Epithelial cell of esophagus (primary cell): ENCODE results near the gene STARD10.

Source experiments
- DNase-seq: peaks from one replicate; pipeline ENCODE4 v3.0.0; 2010; ENCODE audit warnings: low read depth
- H3K4me3 ChIP-seq: 2 replicates; pipeline ENCODE4 v1.5.1; 2011; ENCODE audit warnings: mild to moderate bottlenecking, low read length, control low read depth
- TF ChIP-seq, protein P1 (sequence below): IDR thresholded peaks from 2 replicates; pipeline ENCODE4 v1.5.1; 2011; ENCODE audit warnings: low read depth, mild to moderate bottlenecking, low read length, control low read depth, inconsistent platforms; ENCODE audit not compliant: insufficient read depth; ENCODE audit errors: missing control alignments

Gene STARD10

DNA sequence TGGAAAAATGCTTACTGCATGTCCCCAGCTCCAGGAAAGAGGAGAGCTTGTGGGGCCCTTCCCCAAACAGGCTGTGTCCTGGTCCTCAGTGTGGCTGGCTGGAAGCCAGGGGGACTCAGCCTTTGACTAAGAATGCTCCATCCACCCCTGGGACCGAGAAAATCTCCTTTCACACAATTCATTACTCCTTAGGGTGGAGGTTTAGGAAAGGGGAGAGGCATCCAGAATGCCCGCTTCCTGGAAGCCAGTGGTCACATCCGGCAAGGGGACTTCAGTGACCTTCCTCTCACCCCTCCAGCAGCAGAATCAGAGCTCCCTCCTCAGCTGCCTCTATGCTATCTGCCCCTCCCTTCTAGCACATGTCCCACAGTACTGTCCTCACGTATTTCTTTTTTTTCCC, 42.3 kb upstream of the STARD10 start:
- TF ChIP-seq, protein P1, sequence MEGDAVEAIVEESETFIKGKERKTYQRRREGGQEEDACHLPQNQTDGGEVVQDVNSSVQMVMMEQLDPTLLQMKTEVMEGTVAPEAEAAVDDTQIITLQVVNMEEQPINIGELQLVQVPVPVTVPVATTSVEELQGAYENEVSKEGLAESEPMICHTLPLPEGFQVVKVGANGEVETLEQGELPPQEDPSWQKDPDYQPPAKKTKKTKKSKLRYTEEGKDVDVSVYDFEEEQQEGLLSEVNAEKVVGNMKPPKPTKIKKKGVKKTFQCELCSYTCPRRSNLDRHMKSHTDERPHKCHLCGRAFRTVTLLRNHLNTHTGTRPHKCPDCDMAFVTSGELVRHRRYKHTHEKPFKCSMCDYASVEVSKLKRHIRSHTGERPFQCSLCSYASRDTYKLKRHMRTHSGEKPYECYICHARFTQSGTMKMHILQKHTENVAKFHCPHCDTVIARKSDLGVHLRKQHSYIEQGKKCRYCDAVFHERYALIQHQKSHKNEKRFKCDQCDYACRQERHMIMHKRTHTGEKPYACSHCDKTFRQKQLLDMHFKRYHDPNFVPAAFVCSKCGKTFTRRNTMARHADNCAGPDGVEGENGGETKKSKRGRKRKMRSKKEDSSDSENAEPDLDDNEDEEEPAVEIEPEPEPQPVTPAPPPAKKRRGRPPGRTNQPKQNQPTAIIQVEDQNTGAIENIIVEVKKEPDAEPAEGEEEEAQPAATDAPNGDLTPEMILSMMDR, result no peak
- no peak overlapping the region for H3K4me3 ChIP-seq
- no peak for DNase-seq

DNA sequence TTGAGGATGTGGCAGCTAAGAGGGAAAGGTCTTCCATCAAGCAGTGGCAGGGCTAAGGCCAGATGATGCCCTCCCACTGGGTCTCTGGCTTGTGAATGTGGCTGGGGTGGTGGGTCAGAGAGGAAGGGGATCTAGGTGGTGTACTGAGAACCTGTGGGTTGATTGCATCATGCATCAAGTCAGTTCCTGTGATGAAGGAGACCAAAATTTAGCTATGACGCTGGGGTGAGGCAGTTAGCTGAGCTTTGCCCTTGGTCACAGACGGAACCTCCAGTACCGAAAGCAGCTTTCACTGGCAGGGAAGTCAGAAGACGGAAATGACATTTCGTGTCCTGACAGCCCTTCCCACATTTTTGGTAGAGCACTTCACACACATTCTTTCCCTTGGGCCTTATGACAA, 41.1 kb upstream of the STARD10 start:
- no peak overlapping the region for H3K4me3 ChIP-seq
- no peak for DNase-seq
- TF ChIP-seq, protein P1, result no peak

DNA sequence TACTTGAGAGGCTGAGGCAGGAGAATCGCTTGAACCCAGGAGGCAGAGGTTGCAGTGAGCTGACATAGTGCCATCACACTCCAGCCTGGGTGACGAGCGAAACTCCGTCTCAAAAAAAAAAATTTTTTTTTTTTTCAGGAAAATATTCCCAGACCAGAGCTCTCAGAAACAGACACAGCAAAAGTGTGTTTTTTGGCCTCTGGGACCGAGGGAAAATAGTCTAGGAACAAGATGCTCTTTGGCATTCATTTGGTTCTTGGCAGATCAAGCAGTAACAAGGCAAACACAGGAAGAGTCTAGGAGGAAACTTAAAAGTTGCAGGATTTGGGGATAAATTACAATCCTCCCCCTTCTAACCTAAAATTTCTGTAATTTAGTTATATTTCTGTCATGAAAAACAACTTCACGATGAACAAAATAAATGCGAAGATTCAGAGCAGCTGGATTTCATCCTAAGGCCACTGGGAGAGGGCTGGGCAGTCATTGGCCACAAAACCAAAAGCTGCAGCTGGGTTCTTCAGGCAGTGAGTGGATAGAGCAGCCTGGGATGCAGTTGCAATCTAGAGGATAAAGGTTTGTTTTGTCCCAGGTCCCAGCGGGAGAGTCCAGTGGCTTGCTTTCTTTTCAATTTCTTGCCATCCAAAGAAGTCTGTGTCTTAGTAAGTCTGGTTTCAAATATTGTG, 40.1 kb upstream of the STARD10 start:
- no peak overlapping the region for H3K4me3 ChIP-seq
- no peak for DNase-seq
- TF ChIP-seq, protein P1, result no peak

DNA sequence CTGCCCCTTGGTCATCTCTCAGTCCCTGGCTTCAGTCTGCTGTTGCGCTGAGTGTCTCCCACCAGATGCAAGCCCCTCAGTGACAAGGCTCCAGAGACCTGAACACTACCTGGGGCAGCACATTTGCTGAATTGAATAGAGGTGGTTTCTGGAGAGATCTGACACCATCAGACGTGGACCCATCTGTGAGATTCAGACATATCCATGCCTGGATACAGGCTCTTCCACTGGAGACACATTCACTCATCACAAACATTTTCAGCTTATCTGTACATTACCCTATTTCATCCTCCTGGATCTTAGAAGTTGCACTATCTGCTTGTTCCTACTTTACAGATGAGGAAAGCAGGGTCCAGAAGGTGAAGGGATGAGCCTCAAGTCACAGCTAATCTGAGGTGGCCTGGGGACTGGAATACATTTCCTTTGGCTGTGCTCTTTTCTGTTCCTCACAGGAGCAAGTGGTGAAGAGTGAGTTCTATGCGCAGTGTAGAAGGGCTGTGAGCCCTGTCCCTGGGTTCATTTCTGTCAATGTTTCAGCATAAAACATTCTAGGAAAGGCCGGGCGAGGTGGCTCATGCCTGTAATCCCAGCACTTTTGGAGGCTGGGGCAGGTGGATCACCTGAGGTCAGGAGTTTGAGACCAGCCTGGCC, 39.4 kb upstream of the STARD10 start:
- TF ChIP-seq, protein P1, result no peak
- H3K4me3 ChIP-seq, result no peak overlapping the region
- DNase-seq, result no peak

DNA sequence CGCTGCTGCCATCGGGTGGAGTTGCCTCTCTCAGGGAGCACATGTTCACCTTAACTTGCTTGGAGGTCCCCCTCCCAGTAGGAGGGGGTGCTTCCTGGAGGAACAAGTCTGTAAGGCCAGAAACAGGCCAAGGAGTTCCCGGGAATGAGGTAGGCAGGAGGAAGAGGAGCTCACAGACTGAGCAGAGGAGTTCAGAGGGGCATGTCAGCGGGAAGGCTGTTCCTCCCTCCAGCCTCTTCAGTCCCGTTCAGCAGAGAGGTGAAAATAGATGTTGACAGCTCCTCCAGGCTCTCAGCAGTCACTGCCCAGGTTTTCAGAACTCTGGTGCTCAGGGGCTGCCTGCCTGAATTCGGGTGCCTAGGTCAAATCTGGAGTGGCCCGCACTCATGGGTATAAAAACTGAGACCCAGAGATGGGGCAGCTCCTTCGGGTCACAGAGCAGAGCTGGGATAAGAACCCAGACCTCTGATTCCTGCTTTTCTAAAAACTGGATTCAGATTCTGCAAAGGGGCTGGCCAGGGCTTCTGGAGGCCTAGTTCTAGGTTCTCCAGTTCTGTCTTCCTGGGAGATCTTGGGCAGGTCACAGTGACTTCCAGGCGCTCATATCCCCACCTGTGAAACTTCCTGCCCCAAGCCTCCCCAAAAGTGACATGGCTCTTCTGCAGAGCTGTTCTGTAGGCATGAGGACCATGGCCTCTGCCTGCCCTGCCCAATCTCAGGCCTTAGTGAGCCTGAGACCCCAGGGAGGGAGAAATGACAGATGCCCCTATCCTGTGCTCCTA, 38.6 kb upstream of the STARD10 start:
- TF ChIP-seq, protein P1, result no peak
- no peak for DNase-seq
- no peak overlapping the region for H3K4me3 ChIP-seq

DNA sequence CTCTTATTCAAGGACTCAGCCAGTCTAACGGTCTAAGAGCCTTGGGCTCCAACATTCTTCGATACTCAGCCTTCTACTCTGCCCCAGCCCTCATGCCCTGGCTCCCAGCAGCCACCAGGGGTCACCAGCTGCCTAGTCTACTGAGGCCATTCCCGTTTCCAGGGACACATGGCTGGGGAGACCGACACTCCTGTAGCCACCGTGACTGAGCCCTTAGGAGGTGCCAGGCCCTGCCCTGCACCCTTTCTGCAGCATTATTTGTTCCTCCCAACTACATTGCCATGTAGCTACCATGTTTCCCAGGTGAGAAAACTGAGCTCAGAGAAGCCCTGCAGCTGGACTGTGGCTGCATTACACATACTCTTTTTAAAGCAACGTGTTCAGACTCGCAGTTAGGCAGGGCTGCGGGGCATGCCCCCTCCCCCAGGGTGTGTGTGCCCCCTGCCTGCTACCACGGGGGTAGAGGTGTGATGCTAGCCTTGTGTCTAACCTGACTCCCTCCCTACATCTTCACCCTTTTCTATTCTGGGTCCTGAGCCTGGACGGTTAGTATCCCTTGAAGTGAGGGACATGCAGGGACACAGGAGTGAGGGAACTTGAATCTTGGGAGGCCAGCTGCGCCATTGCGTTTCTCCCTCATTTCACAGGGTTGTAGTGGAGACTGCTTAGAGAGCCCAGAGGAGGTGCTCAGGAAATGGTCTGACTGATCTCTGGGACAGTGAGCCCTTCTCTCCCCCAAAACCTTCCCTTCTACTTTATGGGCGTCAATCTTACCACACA, 37.9 kb upstream of the STARD10 start:
- TF ChIP-seq, protein P1, result peak; percentile 96
- peak; percentile 67 for DNase-seq
- no peak overlapping the region for H3K4me3 ChIP-seq
